SK-N-SH (cell line): ENCODE data around the gene MYBBP1A. TPM values are rescaled to one million over a fixed set of nuclear protein-coding genes. Genes with fewer than 3 reads are reported as not detected.

Experiments used
- CTCF ChIA-PET: fragments of 300-600, 350-600 bp; formaldehyde crosslinking; extraction: SDS; loops from one replicate; lab custom pipeline; 2021; lab: Yijun Ruan, JAX
- POLR2A ChIA-PET: fragments of 350-600 bp; sonication (Branson Sonifier 250); formaldehyde crosslinking; extraction: SDS; loops from one replicate; lab custom pipeline; 2020; ENCODE audit warnings: antibody characterized with exemption, inconsistent platforms; lab: Yijun Ruan, JAX
- DNase-seq: peaks from one replicate; pipeline ENCODE4 v3.0.0; 2012
- H2AFZ ChIP-seq: fragments of 200-600 bp; sonication (generic); 2 replicates; pipeline ENCODE4 v1.8.1; 2016; ENCODE audit warnings: antibody characterized with exemption, mild to moderate bottlenecking, low read depth
- H3F3A ChIP-seq: fragments of 200-600 bp; sonication (generic); replicated peaks from 2 replicates; pipeline ENCODE3; 2016; ENCODE audit warnings: antibody characterized with exemption, mild to moderate bottlenecking; ENCODE audit not compliant: insufficient read depth
- H3K27ac ChIP-seq, 2 experiments: fragments of 200-500 bp in 1 of 2; fragments of 200-600 bp in 1 of 2; sonication (Bioruptor generic) in 1 of 2; sonication (generic), shearing (Covaris generic) in 1 of 2; 2 replicates each; pipeline versions ENCODE4 v1.5.1 to v1.6.1; 2014 to 2016; ENCODE audit warnings: low read depth in 2 of 2, inconsistent platforms in 1 of 2, low read length in 1 of 2, mild to moderate bottlenecking in 1 of 2, mixed read lengths in 1 of 2
- H3K27me3 ChIP-seq: fragments of 200-600 bp; sonication (generic), shearing (Covaris generic); 2 replicates; pipeline ENCODE4 v1.6.1; 2016; ENCODE audit warnings: mixed run types; ENCODE audit not compliant: insufficient read depth
- H3K36me3 ChIP-seq, 2 experiments: fragments of 200-500 bp in 1 of 2; fragments of 200-600 bp in 1 of 2; sonication (Bioruptor generic) in 1 of 2; sonication (generic) in 1 of 2; replicated peaks in 1 of 2; 2 replicates each; pipeline versions ENCODE3 to v1.5.1; 2014 to 2016; ENCODE audit warnings: low read length in 1 of 2, mild to moderate bottlenecking in 1 of 2; ENCODE audit not compliant: insufficient read depth in 2 of 2, control insufficient read depth in 1 of 2
- H3K4me1 ChIP-seq, 2 experiments: fragments of 200-500 bp in 1 of 2; fragments of 200-600 bp in 1 of 2; sonication (Bioruptor generic) in 1 of 2; sonication (generic), shearing (Covaris generic) in 1 of 2; 2 replicates each; pipeline versions ENCODE4 v1.5.1 to v1.6.1; 2014 to 2016; ENCODE audit warnings: low read depth in 1 of 2, low read length in 1 of 2, mixed run types in 1 of 2; ENCODE audit not compliant: insufficient read depth in 2 of 2, control insufficient read depth in 1 of 2
- H3K4me2 ChIP-seq: fragments of 200-600 bp; sonication (generic), shearing (Covaris generic); 2 replicates; pipeline ENCODE4 v1.6.1; 2017; ENCODE audit warnings: mixed run types
- H3K4me3 ChIP-seq, 2 experiments: fragments of 200-500 bp in 1 of 2; fragments of 200-600 bp in 1 of 2; sonication (Bioruptor generic) in 1 of 2; sonication (generic), shearing (Covaris generic) in 1 of 2; 2 replicates each; pipeline versions ENCODE4 v1.5.1 to v1.8.1; 2014 to 2016; ENCODE audit warnings: low read depth in 2 of 2, inconsistent platforms in 1 of 2, low read length in 1 of 2, mild to moderate bottlenecking in 1 of 2, mixed read lengths in 1 of 2, moderate library complexity in 1 of 2
- H3K79me2 ChIP-seq: fragments of 200-600 bp; sonication (generic); 2 replicates; pipeline ENCODE4 v1.8.1; 2017; ENCODE audit warnings: mild to moderate bottlenecking; ENCODE audit not compliant: insufficient read depth
- H3K9ac ChIP-seq: fragments of 200-600 bp; sonication (generic); 2 replicates; pipeline ENCODE4 v1.6.1; 2017; ENCODE audit warnings: mixed run types
- H3K9me2 ChIP-seq: fragments of 200-600 bp; sonication (generic); 2 replicates; pipeline ENCODE4 v1.6.1; 2017; ENCODE audit warnings: mixed run types
- H3K9me3 ChIP-seq: fragments of 200-600 bp; sonication (generic); 2 replicates; pipeline ENCODE4 v1.6.1; 2017; ENCODE audit warnings: mixed run types, mild to moderate bottlenecking, moderate library complexity
- H4K20me1 ChIP-seq: fragments of 200-600 bp; sonication (generic); 2 replicates; pipeline ENCODE4 v1.6.1; 2017; ENCODE audit warnings: mild to moderate bottlenecking, mixed run types; ENCODE audit not compliant: insufficient read depth
- CHD2 ChIP-seq: fragments of 150-350 bp; IDR thresholded peaks from 2 replicates; pipeline ENCODE4 v1.6.1; 2018; ENCODE audit warnings: low read length; ENCODE audit not compliant: partially characterized antibody
- ELF1 ChIP-seq: IDR thresholded peaks from 2 replicates; pipeline ENCODE4 v1.4.0; 2012
- FOSL2 ChIP-seq: IDR thresholded peaks from 2 replicates; pipeline ENCODE4 v1.4.0; 2012; ENCODE audit warnings: low read depth, mild to moderate bottlenecking, moderate library complexity, borderline replicate concordance
- FOXM1 ChIP-seq: IDR thresholded peaks from 2 replicates; pipeline ENCODE4 v1.4.0; 2012; ENCODE audit warnings: low read depth, mild to moderate bottlenecking
- GATA2 ChIP-seq: sonication (generic); formaldehyde crosslinking; IDR thresholded peaks from 2 replicates; pipeline ENCODE4 v1.5.0; 2020; ENCODE audit warnings: mild to moderate bottlenecking, missing genetic modification reagents
- JUND ChIP-seq: IDR thresholded peaks from 2 replicates; pipeline ENCODE4 v1.4.0; 2012
- MEF2A ChIP-seq: IDR thresholded peaks from 2 replicates; pipeline ENCODE4 v1.4.0; 2012; ENCODE audit warnings: low read depth, borderline replicate concordance
- POLR2AphosphoS5 ChIP-seq: IDR thresholded peaks from 2 replicates; pipeline ENCODE4 v1.6.1; 2012; ENCODE audit warnings: low read depth, low read length
- RAD21 ChIP-seq: IDR thresholded peaks from 2 replicates; pipeline ENCODE4 v1.6.1; 2012; ENCODE audit warnings: mild to moderate bottlenecking, low read length
- RXRA ChIP-seq: IDR thresholded peaks from 2 replicates; pipeline ENCODE4 v1.4.0; 2012; ENCODE audit warnings: low read depth, mild to moderate bottlenecking, borderline replicate concordance
- SMC3 ChIP-seq: IDR thresholded peaks from 2 replicates; pipeline ENCODE4 v1.6.1; 2012; ENCODE audit warnings: low read depth, low read length, improper control_type of control experiment
- TCF12 ChIP-seq: IDR thresholded peaks from 2 replicates; pipeline ENCODE4 v1.4.0; 2012
- TEAD4 ChIP-seq: IDR thresholded peaks from 2 replicates; pipeline ENCODE4 v1.4.0; 2012; ENCODE audit warnings: mild to moderate bottlenecking, borderline replicate concordance; ENCODE audit not compliant: insufficient read depth
- USF1 ChIP-seq: IDR thresholded peaks from 2 replicates; pipeline ENCODE4 v1.4.0; 2012; ENCODE audit warnings: low read depth, borderline replicate concordance
- ZBTB33 ChIP-seq: IDR thresholded peaks from 2 replicates; pipeline ENCODE4 v1.4.0; 2012; ENCODE audit warnings: low read depth, borderline replicate concordance
- WGBS: methylation state at CpG from one replicate; pipeline ENCODE4 v1.1.6; 2017; ENCODE audit warnings: low lambda C conversion rate; 5-methylcytosine and 5-hydroxymethylcytosine counted together
- polyA plus RNA-seq, 3 experiments: library from polyadenylated mRNA; depleted of rRNA; stranded (reverse); fragments of >200 nt; gene quantifications; 2 replicates each; pipeline ENCODE4 v1.2.3, GENCODE V29; 2012

Gene MYBBP1A
- polyA plus RNA-seq, 1 of the 3 experiments (the other 2 are of a cell fraction) = 93.0 TPM

GRCh38 chr17:4554441-4554996 is 665 bp downstream of the MYBBP1A start (continued):
- TF ChIP-seq SMC3 (no peak), FOXM1 (no peak)

GRCh38 chr17:4553669-4554068 is 1.5 kb downstream of the MYBBP1A start:
- H3K9me3 ChIP-seq = no peaks in the 10 kb centered on the region
- DNase-seq = no peak
- peaks cover 31% of the 10 kb centered on the region for H3K79me2 ChIP-seq
- H3K4me1 ChIP-seq = peaks cover 7 to 18% of the 10 kb centered on the region in 2 experiments; a peak in 1 of 4 replicates
- ChIA-PET POLR2A (no interaction called here), CTCF (interaction anchor here (0.7 to 2.7 kb wide), 4 partner anchors 11 to 16 kb away, joined by 5 to 15 read pairs (median 8); no protein-coding TSS in a partner anchor)
- H3K27ac ChIP-seq = no peak overlapping the region
- H3K9ac ChIP-seq = peak overlapping the region; percentile 80; the same call in 1 of the 2 replicates
- no peaks in the 10 kb centered on the region for H4K20me1 ChIP-seq
- H3K36me3 ChIP-seq = peaks cover 18 to 43% of the 10 kb centered on the region in 2 experiments
- no peak overlapping the region for H2AFZ ChIP-seq
- H3K9me2 ChIP-seq = no peaks in the 10 kb centered on the region
- TF ChIP-seq FOXM1 (no peak), POLR2AphosphoS5 (no peak), USF1 (no peak), TEAD4 (no peak), JUND (no peak), RAD21 (no peak), RXRA (no peak), ELF1 (no peak), GATA2 (CRISPR knock-in tag) (no peak), FOSL2 (no peak), TCF12 (no peak), CHD2 (no peak), ZBTB33 (no peak), MEF2A (no peak)
- H3K4me3 ChIP-seq = peak overlapping the region; percentile 95 to 99
- peak overlapping the region; percentile 98 for H3K4me2 ChIP-seq
- H3F3A ChIP-seq = peaks cover 3% of the 10 kb centered on the region
- 72% methylated on average over 8 of the region's 9 CpGs for WGBS
- no peaks in the 10 kb centered on the region for H3K27me3 ChIP-seq
